Measurements from ENCODE around the gene EPYC. TPM values are rescaled to one million over a fixed set of nuclear protein-coding genes. Genes with fewer than 3 reads are reported as not detected.
A peak's percentile ranks its signal among the peaks of the same experiment; 100 is the strongest.

The EPYC gene
- total and polyA plus RNA-seq, 2 of the 13 experiments (the other 11 are each of a cell fraction or from before 2014, with no cell fraction given): not detected

GRCh38 chr12:91044586-91044985 lies 39.8 kb upstream of the EPYC start:
- no peak overlapping the region for H2AFZ ChIP-seq (ENCODE audit: low read length)
- H3K4me1 ChIP-seq (ENCODE audit: insufficient read depth, low read length): no peaks in the 10 kb centered on the region
- H3K36me3 ChIP-seq (replicated peaks in 1 of 2; ENCODE audit: control insufficient read depth in 1 of 2, insufficient read depth in 2 of 2, low read length in 2 of 2): no peaks in the 10 kb centered on the region
- no peak overlapping the region for H3K4me3 ChIP-seq (replicated peaks in 1 of 3; ENCODE audit: insufficient read depth in 1 of 3, low read depth in 2 of 3, low read length in 3 of 3)
- ATAC-seq (no peak), FAIRE-seq (no peak), DNase-seq (ENCODE audit: low spot score) (no peak)
- no peaks in the 10 kb centered on the region for H3K79me2 ChIP-seq (ENCODE audit: insufficient read depth, low read length)
- 25% methylated on average over 2 of the region's 2 CpGs for WGBS (ENCODE audit: low lambda C conversion rate)
- no peak overlapping the region for H3K9ac ChIP-seq (ENCODE audit: insufficient read depth, low read depth, low read length)
- in situ Hi-C loops (cut with HindIII; ENCODE audit: extremely low pct_ligation_motif_present, low pct_unique_long_range_greater_than_20kb) (no loop called here), intact Hi-C loops (cut with micrococcal nuclease; ENCODE audit: unreplicated experiment) (no loop called here)
- H4K20me1 ChIP-seq (ENCODE audit: insufficient read depth, low read length): no peaks in the 10 kb centered on the region
- ChIA-PET POLR2A (no interaction called here), CTCF (ENCODE audit: low intra/inter-chr PET ratio, low total read pairs) (no interaction called here)
- H3K9me3 ChIP-seq (ENCODE audit: low read length): no peaks in the 10 kb centered on the region
- TF ChIP-seq DDIT3 (CRISPR knock-in tag; IDR thresholded peaks at IDR 0.05) (no peak), ZFX (CRISPR knock-in tag; IDR thresholded peaks at IDR 0.05; ENCODE audit: low read depth) (no peak), PHF8 (CRISPR knock-in tag; IDR thresholded peaks at IDR 0.05) (no peak), TOPORS (CRISPR knock-in tag; IDR thresholded peaks at IDR 0.05) (no peak)
- H3K4me2 ChIP-seq (ENCODE audit: low read depth, low read length): no peak overlapping the region
- H3K27ac ChIP-seq (ENCODE audit: extremely low read length, insufficient read depth, low read length): no peak overlapping the region
- no peaks in the 10 kb centered on the region for H3K27me3 ChIP-seq (ENCODE audit: control insufficient read depth in 1 of 2, insufficient read depth in 2 of 2, low read length in 2 of 2)
- BruUV-seq (replicated peaks): no TSS peak

- ATAC-seq: no peak
- Histone ChIP-seq H3K36me3 (replicated peaks in 1 of 2; ENCODE audit: control insufficient read depth in 1 of 2, insufficient read depth in 2 of 2, low read length in 2 of 2) (no peaks in the 10 kb centered on the region), H3K4me1 (ENCODE audit: insufficient read depth, low read length) (no peaks in the 10 kb centered on the region), H3K79me2 (ENCODE audit: insufficient read depth, low read length) (no peaks in the 10 kb centered on the region), H3K9ac (ENCODE audit: insufficient read depth, low read depth, low read length) (no peak overlapping the region), H3K27me3 (ENCODE audit: control insufficient read depth in 1 of 2, insufficient read depth in 2 of 2, low read length in 2 of 2) (no peaks in the 10 kb centered on the region), H3K9me3 (ENCODE audit: low read length) (no peaks in the 10 kb centered on the region), H3K4me3 (replicated peaks in 1 of 3; ENCODE audit: insufficient read depth in 1 of 3, low read depth in 2 of 3, low read length in 3 of 3) (no peak overlapping the region), H4K20me1 (ENCODE audit: insufficient read depth, low read length) (no peaks in the 10 kb centered on the region), H3K27ac (ENCODE audit: extremely low read length, insufficient read depth, low read length) (no peak overlapping the region), H3K4me2 (ENCODE audit: low read depth, low read length) (no peak overlapping the region), H2AFZ (ENCODE audit: low read length) (no peak overlapping the region)
- POLR2A ChIA-PET: no interaction called here
- in situ Hi-C loops (cut with HindIII; ENCODE audit: extremely low pct_ligation_motif_present, low pct_unique_long_range_greater_than_20kb): no loop called here
- TF ChIP-seq NR2C2 (CRISPR knock-in tag; IDR thresholded peaks at IDR 0.05; ENCODE audit: borderline replicate concordance): 0 out of 2 replicates have a peak, but pooled peaks have one; percentile 27
- TF ChIP-seq PHF20 (CRISPR knock-in tag; IDR thresholded peaks at IDR 0.05): no peak
- intact Hi-C loops (cut with micrococcal nuclease; ENCODE audit: unreplicated experiment): no loop called here
- FAIRE-seq: no peak
- BruUV-seq (replicated peaks): no TSS peak
- no peak for DNase-seq (ENCODE audit: low spot score)
- 9% methylated on average over 4 of the region's 4 CpGs for WGBS (ENCODE audit: low lambda C conversion rate)
- CTCF ChIA-PET (ENCODE audit: low intra/inter-chr PET ratio, low total read pairs): no interaction called here
Measured at GRCh38 chr12:91043408-91043807, 38.6 kb upstream of the EPYC start.
